Activated T-cell treated with anti-CD3 and anti-CD28 coated beads, Interleukin-2, amount 50 U/mL, for 1 hour (primary cell): ENCODE data around the gene TLX2.

Source experiments
- DNase-seq: peaks from one replicate; pipeline ENCODE4 v3.0.0-alpha.2; 2020

TLX2 gene

GRCh38 chr2:74513605-74514367, 464 bp upstream of the TLX2 start:
- peak; percentile 49 for DNase-seq

DNA sequence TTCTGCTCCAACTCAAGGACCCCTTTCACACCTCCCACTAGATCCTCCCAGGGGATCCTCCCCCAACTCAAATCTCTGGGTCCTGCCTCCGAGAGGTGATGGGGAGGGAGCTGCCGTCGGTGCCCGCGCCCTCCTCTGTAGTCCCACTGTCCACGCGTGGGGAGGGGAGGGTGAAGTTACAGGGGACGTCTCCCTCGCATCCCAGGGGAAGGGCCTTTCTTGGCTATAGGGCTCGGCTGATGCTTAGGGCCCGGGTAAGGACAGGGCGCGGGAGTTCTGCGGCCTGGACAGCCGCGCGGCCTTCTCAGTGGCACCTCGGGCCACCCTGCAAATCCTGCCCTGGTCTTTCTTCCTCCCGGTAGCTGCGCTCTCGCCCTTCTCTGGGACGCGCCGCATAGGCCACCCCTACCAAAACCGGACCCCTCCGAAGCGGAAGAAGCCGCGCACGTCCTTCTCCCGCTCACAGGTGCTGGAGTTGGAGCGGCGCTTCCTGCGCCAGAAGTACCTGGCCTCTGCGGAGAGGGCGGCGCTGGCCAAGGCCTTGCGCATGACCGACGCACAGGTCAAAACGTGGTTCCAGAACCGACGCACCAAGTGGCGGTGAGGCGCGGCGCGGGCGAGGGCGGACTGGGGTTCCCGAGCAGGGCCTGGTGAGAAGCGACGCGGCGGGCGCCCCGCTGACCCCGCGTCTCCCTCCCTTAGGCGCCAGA, 1.2 kb downstream of the TLX2 start:
- no peak for DNase-seq

DNA sequence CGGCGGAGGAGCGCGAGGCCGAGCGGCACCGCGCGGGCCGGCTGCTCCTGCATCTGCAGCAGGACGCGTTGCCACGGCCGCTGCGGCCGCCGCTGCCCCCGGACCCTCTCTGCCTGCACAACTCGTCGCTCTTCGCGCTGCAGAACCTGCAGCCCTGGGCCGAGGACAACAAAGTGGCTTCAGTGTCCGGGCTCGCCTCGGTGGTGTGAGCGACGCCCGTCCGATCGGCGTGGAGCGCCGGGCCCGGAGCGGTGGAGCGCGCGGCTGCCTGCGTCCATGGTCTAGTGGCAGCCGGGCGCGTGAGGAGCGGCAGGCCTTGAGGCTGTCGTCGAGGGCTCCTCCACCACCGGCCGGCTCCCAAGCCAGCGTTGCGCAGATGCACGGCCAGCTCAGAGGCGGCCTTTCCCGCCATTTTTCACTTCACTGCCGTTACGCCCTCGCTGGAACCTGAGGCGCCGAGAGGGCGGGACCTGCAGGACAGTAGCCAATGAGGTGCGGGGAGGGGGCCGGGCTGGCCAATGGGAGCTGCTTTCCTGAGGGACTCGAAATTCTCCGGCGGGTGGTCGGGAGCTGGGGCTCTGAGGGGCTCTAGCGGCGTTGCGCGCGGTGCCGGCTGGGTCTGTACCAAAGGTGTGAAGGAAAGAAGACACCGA, 1.9 kb downstream of the TLX2 start:
- DNase-seq, result peak; percentile 81

DNA sequence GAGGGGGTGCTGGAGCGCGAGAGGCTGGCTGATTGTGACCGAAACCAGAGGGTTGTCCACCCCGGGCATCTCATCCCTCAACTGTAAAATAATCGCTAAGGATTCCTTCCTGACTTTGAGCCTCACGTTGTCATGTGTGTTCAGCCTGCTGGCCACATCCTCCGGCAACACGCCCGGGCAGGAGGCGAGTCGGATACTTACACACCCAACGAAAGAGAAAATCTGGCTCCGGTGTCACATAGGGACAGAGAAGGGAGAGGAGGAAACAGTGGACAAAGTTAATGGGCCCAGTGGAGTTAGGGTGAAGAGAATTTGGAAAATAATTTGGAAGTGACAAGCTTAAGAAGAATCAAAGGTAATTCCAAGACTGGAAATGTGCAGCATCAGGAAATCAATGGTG, 2.4 kb downstream of the TLX2 start:
- no peak for DNase-seq

- DNase-seq, result no peak
Observed at GRCh38 chr2:74522516-74522915, 8.3 kb downstream of the TLX2 start.

- no peak for DNase-seq
Observed at GRCh38 chr2:74524005-74524404, 9.8 kb downstream of the TLX2 start.

- no peak for DNase-seq
Observed at GRCh38 chr2:74524955-74525716, 10.9 kb downstream of the TLX2 start.

GRCh38 chr2:74525717-74526648, 11.7 kb downstream of the TLX2 start, which contains the start of gene DQX1:
Gene DQX1 (minus strand): TSS chr2:74526231. CDS start chr2:74525729, 502 bp downstream.
- no peak for DNase-seq

GRCh38 chr2:74526649-74527230, 12.5 kb downstream of the TLX2 start:
- no peak for DNase-seq

DNA sequence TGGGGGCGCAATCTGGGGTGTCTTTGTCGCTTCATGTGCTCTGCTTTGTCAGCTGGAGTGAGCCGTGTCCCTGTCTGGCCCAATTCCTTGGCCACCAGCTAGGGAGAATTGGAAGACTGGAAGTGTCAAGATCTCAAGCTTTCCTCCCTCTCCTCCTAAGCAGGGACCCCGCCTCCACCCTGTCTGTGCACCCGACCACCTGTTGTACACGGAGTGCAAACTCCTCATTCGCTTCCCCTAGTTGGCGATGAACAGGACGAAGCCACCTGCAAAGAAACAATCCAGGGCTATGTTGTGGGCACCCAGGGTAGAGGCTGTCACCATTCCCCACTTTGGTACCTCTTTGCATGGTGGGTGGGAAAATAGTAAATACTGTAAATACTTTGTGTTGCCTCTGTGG, 13.5 kb downstream of the TLX2 start:
- DNase-seq, result no peak

GRCh38 chr2:74528600-74529356, 14.5 kb downstream of the TLX2 start:
- no peak for DNase-seq

GRCh38 chr2:74529357-74530238, 15.3 kb downstream of the TLX2 start, which contains the start of the genes AUP1 and HTRA2:
Gene AUP1 (minus strand): TSS chr2:74529706. CDS start chr2:74529629, 77 bp downstream.
Gene HTRA2 (plus strand): TSS chr2:74529933. CDS start chr2:74530007, 74 bp downstream.
- DNase-seq, result peak; percentile 85

DNA sequence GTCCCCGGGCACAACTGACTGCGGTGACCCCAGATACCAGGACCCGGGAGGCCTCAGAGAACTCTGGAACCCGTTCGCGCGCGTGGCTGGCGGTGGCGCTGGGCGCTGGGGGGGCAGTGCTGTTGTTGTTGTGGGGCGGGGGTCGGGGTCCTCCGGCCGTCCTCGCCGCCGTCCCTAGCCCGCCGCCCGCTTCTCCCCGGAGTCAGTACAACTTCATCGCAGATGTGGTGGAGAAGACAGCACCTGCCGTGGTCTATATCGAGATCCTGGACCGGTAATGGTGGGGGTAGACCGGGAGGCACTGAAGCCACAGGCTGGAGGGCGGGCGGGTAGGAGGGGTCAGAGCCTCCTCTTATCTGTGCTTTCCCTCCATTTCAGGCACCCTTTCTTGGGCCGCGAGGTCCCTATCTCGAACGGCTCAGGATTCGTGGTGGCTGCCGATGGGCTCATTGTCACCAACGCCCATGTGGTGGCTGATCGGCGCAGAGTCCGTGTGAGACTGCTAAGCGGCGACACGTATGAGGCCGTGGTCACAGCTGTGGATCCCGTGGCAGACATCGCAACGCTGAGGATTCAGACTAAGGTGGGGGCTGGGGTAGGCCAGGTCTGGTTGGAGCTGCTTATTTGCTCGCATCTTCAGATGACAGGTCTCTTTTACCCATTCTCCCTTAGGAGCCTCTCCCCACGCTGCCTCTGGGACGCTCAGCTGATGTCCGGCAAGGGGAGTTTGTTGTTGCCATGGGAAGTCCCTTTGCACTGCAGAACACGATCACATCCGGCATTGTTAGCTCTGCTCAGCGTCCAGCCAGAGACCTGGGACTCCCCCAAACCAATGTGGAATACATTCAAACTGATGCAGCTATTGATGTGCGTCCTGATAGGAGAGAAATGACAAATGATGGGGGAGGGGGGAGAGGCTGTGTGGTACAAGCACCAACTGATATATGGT, 16.3 kb downstream of the TLX2 start:
- DNase-seq, result peak; percentile 60

GRCh38 chr2:74531666-74532065, 17.4 kb downstream of the TLX2 start:
- DNase-seq, result no peak

- DNase-seq, result no peak
Observed at GRCh38 chr2:74532222-74532621, 18.0 kb downstream of the TLX2 start.

GRCh38 chr2:74533464-74533863, 19.2 kb downstream of the TLX2 start:
- DNase-seq, result no peak

DNA sequence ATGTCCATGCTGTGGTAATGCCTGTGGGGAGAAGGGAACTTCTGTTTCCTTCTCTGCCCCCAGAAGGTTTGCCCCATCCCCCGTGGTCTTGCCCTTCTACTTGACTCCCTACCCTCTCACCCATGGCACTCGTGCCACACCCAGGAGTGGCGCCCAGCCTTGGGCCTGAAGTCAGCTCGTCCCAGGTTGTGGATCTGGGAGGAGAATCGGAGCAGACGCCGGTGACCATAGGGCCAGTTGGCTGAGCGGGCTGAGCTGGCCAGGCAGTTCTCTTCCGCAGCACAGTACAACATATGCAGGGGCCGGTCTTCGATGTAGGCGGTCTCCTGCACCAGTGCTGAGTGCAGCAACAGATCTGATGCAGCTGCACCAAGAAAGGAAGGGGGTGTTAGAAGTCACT, 20.2 kb downstream of the TLX2 start:
- no peak for DNase-seq

GRCh38 chr2:74535440-74535965, 21.3 kb downstream of the TLX2 start:
- no peak for DNase-seq
